ENCODE data around the gene SELENON. TPM values are rescaled to one million over a fixed set of nuclear protein-coding genes. Genes with fewer than 3 reads are reported as not detected.

The SELENON gene
- total and polyA plus RNA-seq, 2 of the 8 experiments (the other 6 are each of a cell fraction or from before 2014, with no cell fraction given) = 43.0 to 77.6 TPM

DNA sequence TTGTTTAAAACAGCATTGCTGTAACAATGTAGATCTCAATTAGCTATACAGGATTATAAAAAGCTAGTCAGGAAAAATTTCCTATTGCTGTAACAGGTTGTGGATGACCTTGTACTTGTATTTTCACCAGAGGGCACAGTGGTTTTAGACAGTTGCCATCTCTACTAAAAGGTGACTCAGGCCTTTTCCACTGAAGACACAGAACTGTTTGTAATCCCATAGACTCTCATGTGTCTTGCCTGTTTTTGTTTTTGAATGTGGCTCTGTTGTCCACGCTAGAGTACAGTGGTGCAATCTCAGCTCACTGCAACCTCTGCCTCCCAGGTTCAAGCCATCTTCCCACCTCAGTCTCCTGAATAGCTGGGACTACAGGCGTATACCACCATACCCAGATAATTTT lies 25.6 kb downstream of the SELENON start (continued):
- TF ChIP-seq, protein P1, sequence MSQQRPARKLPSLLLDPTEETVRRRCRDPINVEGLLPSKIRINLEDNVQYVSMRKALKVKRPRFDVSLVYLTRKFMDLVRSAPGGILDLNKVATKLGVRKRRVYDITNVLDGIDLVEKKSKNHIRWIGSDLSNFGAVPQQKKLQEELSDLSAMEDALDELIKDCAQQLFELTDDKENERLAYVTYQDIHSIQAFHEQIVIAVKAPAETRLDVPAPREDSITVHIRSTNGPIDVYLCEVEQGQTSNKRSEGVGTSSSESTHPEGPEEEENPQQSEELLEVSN (IDR thresholded peaks at IDR 0.05) = no peak
- TF ChIP-seq TAF7 (optimal IDR thresholded peaks at IDR 0.05; ENCODE audit: borderline replicate concordance, low read depth, low read length) (no peak), ZNF274 (IDR thresholded peaks at IDR 0.05; ENCODE audit: borderline replicate concordance, extremely low read depth, low read length) (no peak), EP300 (IDR thresholded peaks at IDR 0.05; ENCODE audit: borderline replicate concordance in 1 of 2, low read depth in 2 of 2, low read length in 2 of 2) (no peak), POLR2AphosphoS5 (IDR thresholded peaks at IDR 0.05; ENCODE audit: low read depth, low read length) (no peak), RNF2 (IDR thresholded peaks at IDR 0.05; ENCODE audit: borderline replicate concordance, low read depth, low read length, missing control alignments, poor library complexity, severe bottlenecking) (no peak), ATF3 (IDR thresholded peaks at IDR 0.05; ENCODE audit: insufficient read depth, low read depth, low read length) (no peak), RFX5 (IDR thresholded peaks at IDR 0.05; ENCODE audit: borderline replicate concordance, low read depth, low read length) (no peak), BCL11A (IDR thresholded peaks at IDR 0.05; ENCODE audit: low read depth in 2 of 2, low read length in 2 of 2) (no peak)

Measured in H1 (cell line).